Mesendoderm (in vitro differentiated cells): Measurements from ENCODE around the gene SPTY2D1.

Experiments
- DNase-seq: peaks from one replicate; pipeline ENCODE4 v3.0.0; 2013
- H2AK5ac ChIP-seq: 2 replicates; pipeline ENCODE4 v1.6.1; 2013; ENCODE audit warnings: low read length, inconsistent platforms
- H2BK120ac ChIP-seq: 2 replicates; pipeline ENCODE4 v1.6.1; 2013; ENCODE audit warnings: low read depth, mild to moderate bottlenecking, low read length, moderate library complexity, mixed read lengths
- H2BK15ac ChIP-seq: replicated peaks from 2 replicates; pipeline ENCODE4 v1.6.1; 2013; ENCODE audit warnings: low read depth, mild to moderate bottlenecking, moderate library complexity
- H2BK5ac ChIP-seq: 2 replicates; pipeline ENCODE4 v1.6.1; 2013; ENCODE audit warnings: low read length, inconsistent platforms
- H3K18ac ChIP-seq: 2 replicates; pipeline ENCODE4 v1.6.1; 2013; ENCODE audit warnings: mild to moderate bottlenecking, low read length, mixed read lengths
- H3K23ac ChIP-seq: one replicate; pipeline ENCODE4 v1.6.1; 2013; ENCODE audit warnings: low read length
- H3K27ac ChIP-seq: 2 replicates; pipeline ENCODE4 v1.5.1; 2013; ENCODE audit warnings: low read depth, mild to moderate bottlenecking, inconsistent platforms, low read length, moderate library complexity
- H3K27me3 ChIP-seq: 2 replicates; pipeline ENCODE4 v1.6.1; 2013; ENCODE audit warnings: low read length, control low read depth, mild to moderate bottlenecking, inconsistent platforms; ENCODE audit not compliant: insufficient read depth, poor library complexity
- H3K36me3 ChIP-seq: 2 replicates; pipeline ENCODE4 v1.6.1; 2013; ENCODE audit warnings: low read length, inconsistent platforms; ENCODE audit not compliant: control insufficient read depth, insufficient read depth
- H3K4ac ChIP-seq: one replicate; pipeline ENCODE4 v1.6.1; 2013; ENCODE audit warnings: low read depth, mild to moderate bottlenecking, low read length, moderate library complexity
- H3K4me1 ChIP-seq: 2 replicates; pipeline ENCODE4 v1.6.1; 2013; ENCODE audit warnings: low read depth, low read length, inconsistent platforms; ENCODE audit not compliant: control insufficient read depth
- H3K4me2 ChIP-seq: 2 replicates; pipeline ENCODE4 v1.6.1; 2013; ENCODE audit warnings: low read length
- H3K4me3 ChIP-seq: 2 replicates; pipeline ENCODE4 v1.5.1; 2013; ENCODE audit warnings: mild to moderate bottlenecking, low read length
- H3K56ac ChIP-seq: one replicate; pipeline ENCODE4 v1.6.1; 2013; ENCODE audit warnings: low read length
- H3K79me1 ChIP-seq: 2 replicates; pipeline ENCODE4 v1.6.1; 2013; ENCODE audit warnings: low read length, inconsistent platforms
- H3K79me2 ChIP-seq: 2 replicates; pipeline ENCODE4 v1.6.1; 2013; ENCODE audit warnings: mild to moderate bottlenecking, low read length; ENCODE audit not compliant: control insufficient read depth, insufficient read depth
- H3K9ac ChIP-seq: 2 replicates; pipeline ENCODE4 v1.6.1; 2013; ENCODE audit warnings: low read length, inconsistent platforms
- H4K5ac ChIP-seq: one replicate; pipeline ENCODE4 v1.6.1; 2013; ENCODE audit warnings: low read length
- H4K8ac ChIP-seq: one replicate; pipeline ENCODE4 v1.6.1; 2013; ENCODE audit warnings: low read depth, mild to moderate bottlenecking, control low read depth, low read length, moderate library complexity
- WGBS: extraction: QIAGEN DNeasy Blood & Tissue Kit; methylation state at CpG from one replicate; pipeline ENCODE4 v1.1.7; 2013; ENCODE audit warnings: low lambda C conversion rate, missing lambda C conversion rate; ENCODE audit not compliant: insufficient coverage; ENCODE audit errors: extremely low coverage; 5-methylcytosine and 5-hydroxymethylcytosine counted together

The SPTY2D1 gene

GRCh38 chr11:18575361-18575760, 58.8 kb downstream of the SPTY2D1 start:
- no peak for DNase-seq
- H3K18ac ChIP-seq, result no peak overlapping the region
- no peak overlapping the region for H3K27ac ChIP-seq
- H3K79me1 ChIP-seq, result no peaks in the 10 kb centered on the region
- no peak overlapping the region for H3K4me3 ChIP-seq
- H2BK120ac ChIP-seq, result no peak overlapping the region
- H2BK5ac ChIP-seq, result no peak overlapping the region
- no CpG with 5 or more reads among the region's 1 CpG for WGBS
- no peak overlapping the region for H3K56ac ChIP-seq
- no peaks in the 10 kb centered on the region for H3K79me2 ChIP-seq
- H3K4me1 ChIP-seq, result no peaks in the 10 kb centered on the region
- H2AK5ac ChIP-seq, result no peak overlapping the region
- H3K4ac ChIP-seq, result no peak overlapping the region
- H4K5ac ChIP-seq, result no peak overlapping the region
- H3K27me3 ChIP-seq, result no peaks in the 10 kb centered on the region
- no peak overlapping the region for H3K9ac ChIP-seq
- no peak overlapping the region for H2BK15ac ChIP-seq
- no peaks in the 10 kb centered on the region for H3K36me3 ChIP-seq
- no peak overlapping the region for H3K23ac ChIP-seq
- no peak overlapping the region for H4K8ac ChIP-seq
- no peak overlapping the region for H3K4me2 ChIP-seq

GRCh38 chr11:18567081-18567480, 67.1 kb downstream of the SPTY2D1 start:
- Histone ChIP-seq H3K4me2 (no peak overlapping the region), H3K79me1 (no peaks in the 10 kb centered on the region), H3K56ac (no peak overlapping the region), H3K18ac (no peak overlapping the region), H3K27ac (no peak overlapping the region), H2BK120ac (no peak overlapping the region), H2BK15ac (no peak overlapping the region), H2BK5ac (no peak overlapping the region), H3K79me2 (no peaks in the 10 kb centered on the region), H3K4ac (no peak overlapping the region), H4K8ac (no peak overlapping the region), H2AK5ac (no peak overlapping the region), H3K9ac (no peak overlapping the region), H3K4me3 (no peak overlapping the region), H4K5ac (no peak overlapping the region), H3K23ac (no peak overlapping the region), H3K27me3 (no peaks in the 10 kb centered on the region), H3K4me1 (no peaks in the 10 kb centered on the region), H3K36me3 (no peaks in the 10 kb centered on the region)
- DNase-seq, result no peak
- no CpG with 5 or more reads among the region's 3 CpGs for WGBS

- Histone ChIP-seq H3K4me3 (no peak overlapping the region), H3K79me2 (no peaks in the 10 kb centered on the region), H4K5ac (no peak overlapping the region), H3K23ac (no peak overlapping the region), H4K8ac (no peak overlapping the region), H3K4me1 (no peaks in the 10 kb centered on the region), H2BK120ac (no peak overlapping the region), H3K9ac (no peak overlapping the region), H3K79me1 (no peaks in the 10 kb centered on the region), H3K36me3 (no peaks in the 10 kb centered on the region), H2BK15ac (no peak overlapping the region), H3K56ac (no peak overlapping the region), H3K27ac (no peak overlapping the region), H2BK5ac (no peak overlapping the region), H3K4me2 (no peak overlapping the region), H3K27me3 (no peaks in the 10 kb centered on the region), H2AK5ac (no peak overlapping the region), H3K18ac (no peak overlapping the region), H3K4ac (no peak overlapping the region)
- DNase-seq, result no peak
Observed at GRCh38 chr11:18566406-18566805, 67.7 kb downstream of the SPTY2D1 start.

GRCh38 chr11:18564149-18564548, 70.0 kb downstream of the SPTY2D1 start:
- Histone ChIP-seq H3K27me3 (no peaks in the 10 kb centered on the region), H2BK15ac (no peak overlapping the region), H4K8ac (no peak overlapping the region), H3K4ac (no peak overlapping the region), H3K4me1 (no peaks in the 10 kb centered on the region), H3K4me3 (no peak overlapping the region), H3K23ac (no peak overlapping the region), H4K5ac (no peak overlapping the region), H3K56ac (no peak overlapping the region), H2BK120ac (no peak overlapping the region), H3K79me2 (no peaks in the 10 kb centered on the region), H3K18ac (no peak overlapping the region), H2BK5ac (no peak overlapping the region), H3K27ac (no peak overlapping the region), H3K9ac (no peak overlapping the region), H3K4me2 (no peak overlapping the region), H3K36me3 (no peaks in the 10 kb centered on the region), H2AK5ac (no peak overlapping the region), H3K79me1 (no peaks in the 10 kb centered on the region)
- DNase-seq, result no peak

- Histone ChIP-seq H3K79me2 (no peaks in the 10 kb centered on the region), H3K27me3 (no peaks in the 10 kb centered on the region), H3K56ac (no peak overlapping the region), H2BK5ac (no peak overlapping the region), H3K79me1 (no peaks in the 10 kb centered on the region), H3K9ac (no peak overlapping the region), H4K8ac (no peak overlapping the region), H3K4ac (no peak overlapping the region), H3K23ac (no peak overlapping the region), H2BK120ac (no peak overlapping the region), H3K27ac (no peak overlapping the region), H3K18ac (no peak overlapping the region), H3K4me2 (no peak overlapping the region), H4K5ac (no peak overlapping the region), H3K4me1 (no peaks in the 10 kb centered on the region), H2AK5ac (no peak overlapping the region), H3K4me3 (no peak overlapping the region), H3K36me3 (no peaks in the 10 kb centered on the region), H2BK15ac (no peak overlapping the region)
- WGBS, result no CpG with 5 or more reads among the region's 2 CpGs
- no peak for DNase-seq
Observed at GRCh38 chr11:18563090-18563730, 70.9 kb downstream of the SPTY2D1 start.
